Hypothalamus (tissue), 51 donors: ENCODE results near the gene NDUFB7.
A peak's percentile ranks its signal among the peaks of the same experiment; 100 is the strongest.
"Not testable (repeated sequence)": the region's sequence is repeated elsewhere in the genome, so short reads cannot be mapped to it uniquely, and the experiment has no call there.

Experiments used
- DNase-seq, 51 donors: peaks; one replicate each; lab custom pipeline; 2025; lab: John Stamatoyannopoulos, UW

Gene NDUFB7

GRCh38 chr19:14571695-14572490 is at the start of gene NDUFB7:
TSS of gene NDUFB7 (minus strand) at chr19:14572066. CDS start at chr19:14572000, 66 bp downstream.
- peak; percentile 36 to 95 (median 87) for DNase-seq

DNA sequence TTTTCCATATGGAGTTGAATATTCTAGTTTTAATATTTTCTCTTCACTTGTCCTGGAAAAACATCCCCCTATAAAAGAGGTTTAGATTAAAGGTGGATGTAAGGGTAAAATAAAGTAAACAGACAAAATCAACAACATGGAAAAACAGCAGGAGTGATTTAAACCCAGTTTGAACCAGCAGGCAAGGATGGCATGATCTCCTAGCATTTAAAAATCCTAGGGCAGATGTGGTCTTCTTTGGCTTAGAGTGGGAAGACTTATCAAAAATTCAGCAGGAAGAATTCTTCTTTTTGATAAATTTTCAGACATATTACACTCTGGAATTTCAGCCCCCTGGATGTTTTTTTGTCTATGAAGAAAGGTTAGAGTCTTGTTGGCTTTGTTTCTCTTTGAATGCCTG is 47.5 kb upstream of the NDUFB7 start:
- DNase-seq: no peak

GRCh38 chr19:14616407-14616806 is 44.5 kb upstream of the NDUFB7 start:
- no peak for DNase-seq

GRCh38 chr19:14615623-14616022 is 43.8 kb upstream of the NDUFB7 start:
- DNase-seq: no peak

DNA sequence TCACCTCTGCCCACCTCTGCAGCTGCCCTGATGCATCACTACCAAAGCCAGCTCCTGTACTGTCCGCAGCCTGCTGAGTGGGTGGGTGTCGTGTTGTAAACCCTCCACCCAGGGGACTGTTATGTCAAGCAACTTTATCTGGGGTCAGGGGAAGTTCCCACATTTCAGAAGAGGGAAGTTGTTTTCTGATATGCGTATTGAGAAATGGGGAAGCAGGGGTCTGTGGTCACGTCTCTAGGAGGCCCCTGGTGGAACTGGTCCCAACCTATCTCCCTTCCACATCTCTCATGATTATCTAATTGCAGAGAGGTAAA is 42.2 kb upstream of the NDUFB7 start:
- peak in 3 of 51 donors; percentile 1 to 4 (median 1) for DNase-seq

DNA sequence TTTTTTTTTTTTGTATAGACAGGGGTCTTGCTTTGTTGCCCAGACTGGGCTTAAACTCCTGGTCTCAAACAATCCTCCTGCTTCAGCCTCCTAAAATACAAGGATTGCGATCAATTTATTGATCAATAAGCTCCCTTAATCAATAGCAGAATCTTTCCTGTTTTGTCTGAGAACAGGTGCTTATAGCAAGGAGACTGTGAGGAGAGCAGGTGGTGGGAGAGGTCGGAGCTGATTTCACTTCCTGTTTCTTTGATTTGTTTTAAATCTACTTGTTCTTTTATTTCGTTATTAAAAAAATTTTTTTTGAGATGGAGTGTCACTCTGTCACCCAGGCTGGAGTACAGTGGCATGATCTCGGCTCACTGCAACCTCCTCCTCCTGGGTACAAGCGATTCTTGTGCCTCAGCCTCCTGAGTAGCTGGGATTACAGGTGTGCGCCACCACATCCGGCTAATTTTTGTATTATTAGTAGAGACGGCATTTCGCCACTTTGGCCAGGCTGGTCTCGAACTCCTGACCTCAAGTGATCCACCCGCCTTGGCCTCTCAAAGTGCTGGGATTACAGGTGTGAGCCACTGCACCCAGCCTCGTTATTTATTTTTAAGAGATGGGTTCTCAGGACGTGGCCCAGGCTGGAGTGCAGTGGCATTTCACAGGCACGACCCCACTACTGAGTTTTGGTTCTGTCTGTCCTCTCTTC is 41.7 kb upstream of the NDUFB7 start:
- not testable (repeated sequence) for DNase-seq

DNA sequence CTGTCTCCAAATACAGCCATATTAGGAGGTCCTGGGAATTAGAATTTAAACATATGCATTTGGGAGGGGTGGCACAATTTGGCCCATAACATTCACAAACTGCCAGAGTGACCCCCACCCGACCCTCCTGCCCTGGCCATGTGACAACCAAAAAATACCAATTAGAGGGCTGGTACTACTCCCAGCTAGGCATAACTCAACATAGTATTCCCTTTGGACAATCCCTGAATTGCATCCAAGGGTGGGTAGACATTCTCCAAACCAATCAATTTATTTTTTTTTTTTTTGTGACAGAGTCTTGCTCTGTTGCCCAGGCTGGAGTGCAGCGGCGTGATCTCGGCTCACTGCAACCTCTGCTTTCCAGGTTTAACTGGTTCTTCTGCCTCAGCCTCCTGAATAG is 40.8 kb upstream of the NDUFB7 start:
- no peak for DNase-seq

GRCh38 chr19:14612242-14612641 is 40.4 kb upstream of the NDUFB7 start:
- not testable (repeated sequence) for DNase-seq

DNA sequence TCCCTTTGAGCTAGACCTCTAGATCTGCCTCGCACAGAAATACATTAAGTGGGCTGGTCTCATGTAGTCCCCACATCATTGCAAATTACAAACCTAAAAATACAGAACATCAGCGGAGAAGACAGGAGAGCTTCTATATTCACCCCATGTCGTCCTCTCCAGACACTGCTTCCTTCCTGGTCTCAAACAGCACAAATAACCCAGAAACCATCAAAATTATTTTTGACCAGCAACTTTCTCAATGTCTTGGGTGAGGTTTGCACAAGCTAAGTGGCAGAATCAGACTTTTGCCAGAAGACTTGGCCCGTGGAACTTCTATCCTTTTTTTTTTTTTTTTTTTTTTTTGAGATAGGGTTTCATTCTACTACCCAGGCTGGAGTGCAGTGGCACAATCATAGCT is 39.2 kb upstream of the NDUFB7 start:
- DNase-seq: no peak

DNA sequence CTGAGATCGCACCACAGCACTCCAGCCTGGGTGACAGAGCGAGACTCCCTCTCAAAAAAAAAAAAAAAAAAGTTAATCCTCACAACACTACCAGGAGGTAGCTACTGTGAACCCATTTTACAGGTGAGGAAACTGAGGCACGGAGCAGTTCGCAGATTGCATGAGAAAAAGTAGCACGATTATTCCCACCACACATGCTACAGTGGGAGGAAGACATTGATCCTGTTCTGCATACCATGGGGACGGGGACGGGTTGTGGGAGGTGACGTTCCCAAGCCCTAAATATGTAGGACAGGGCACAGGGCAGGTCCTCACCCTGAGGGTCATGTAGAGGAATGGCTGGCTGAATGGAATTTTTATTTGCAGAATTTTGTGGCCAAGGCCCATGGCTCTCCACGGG is 34.8 kb upstream of the NDUFB7 start:
- DNase-seq: no peak

DNA sequence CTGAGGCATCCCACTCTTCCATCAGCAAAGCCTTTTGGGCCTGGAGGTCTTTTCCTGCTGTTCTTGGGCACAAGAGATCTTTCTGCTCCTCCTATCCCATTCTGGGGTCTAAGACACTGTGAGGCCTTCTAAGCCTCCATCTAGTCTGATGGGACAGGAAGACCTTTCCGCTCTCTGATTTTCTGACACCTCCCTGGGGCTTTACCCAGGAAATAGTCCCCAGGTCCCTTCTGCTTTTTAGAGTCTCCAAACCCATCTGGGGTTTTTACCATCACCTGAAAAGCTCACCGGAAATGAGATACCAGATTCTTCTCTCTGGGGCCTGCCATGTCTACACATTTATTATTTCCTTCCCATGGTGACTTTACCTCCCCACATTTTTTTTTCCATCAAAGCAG is 32.1 kb upstream of the NDUFB7 start:
- no peak for DNase-seq

- DNase-seq: no peak
Observed at GRCh38 chr19:14599548-14600147, 27.8 kb upstream of the NDUFB7 start.

- DNase-seq: no peak
Observed at GRCh38 chr19:14595558-14595957, 23.7 kb upstream of the NDUFB7 start.

DNA sequence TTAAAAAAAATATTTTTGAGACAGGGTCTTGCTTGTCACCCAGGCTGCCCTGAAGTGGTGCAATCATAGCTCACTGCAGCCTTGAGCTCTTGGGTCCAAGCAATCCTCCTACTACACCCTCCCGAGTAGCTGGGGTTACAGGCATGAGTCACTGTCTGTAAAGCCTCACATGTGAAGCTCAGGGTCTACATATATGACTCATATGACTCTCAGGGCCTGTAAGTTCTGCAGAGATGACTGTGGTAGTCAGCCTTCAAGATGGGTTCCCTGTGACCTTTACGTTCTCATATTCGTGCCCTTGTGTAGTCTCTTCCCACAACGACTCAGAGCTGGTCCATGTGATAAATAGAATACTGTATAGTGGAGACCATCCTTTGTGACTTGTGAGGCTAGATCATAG is 17.6 kb upstream of the NDUFB7 start:
- not testable (repeated sequence) for DNase-seq

- not testable (repeated sequence) for DNase-seq
Observed at GRCh38 chr19:14585187-14585586, 13.3 kb upstream of the NDUFB7 start.

DNA sequence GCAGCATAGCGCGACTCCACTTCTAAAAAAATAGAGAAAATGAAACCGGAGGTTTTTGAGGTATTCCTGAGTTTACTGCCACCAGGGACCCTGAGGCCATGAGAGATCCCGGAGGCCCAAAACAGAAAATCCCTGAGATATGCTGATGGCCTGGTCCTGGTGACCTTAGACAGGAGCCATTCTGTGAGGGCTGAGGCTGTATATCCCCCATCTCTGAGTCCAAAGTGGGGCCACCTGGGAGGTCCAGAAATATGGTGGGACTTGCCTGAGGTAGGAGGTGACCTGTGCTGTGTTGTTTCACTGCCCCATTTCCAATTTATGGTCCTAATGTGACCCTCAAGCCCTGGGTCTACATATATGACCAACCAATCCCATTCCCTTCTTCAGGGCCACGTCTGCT is 12.5 kb upstream of the NDUFB7 start:
- DNase-seq: not testable (repeated sequence)

GRCh38 chr19:14582894-14583340 is 11.1 kb upstream of the NDUFB7 start, which contains the start of gene CLEC17A:
TSS of gene CLEC17A (plus strand) at chr19:14583084. CDS start at chr19:14583161, 77 bp downstream.
- DNase-seq: no peak

GRCh38 chr19:14580623-14581237 is 8.9 kb upstream of the NDUFB7 start:
- DNase-seq: no peak

DNA sequence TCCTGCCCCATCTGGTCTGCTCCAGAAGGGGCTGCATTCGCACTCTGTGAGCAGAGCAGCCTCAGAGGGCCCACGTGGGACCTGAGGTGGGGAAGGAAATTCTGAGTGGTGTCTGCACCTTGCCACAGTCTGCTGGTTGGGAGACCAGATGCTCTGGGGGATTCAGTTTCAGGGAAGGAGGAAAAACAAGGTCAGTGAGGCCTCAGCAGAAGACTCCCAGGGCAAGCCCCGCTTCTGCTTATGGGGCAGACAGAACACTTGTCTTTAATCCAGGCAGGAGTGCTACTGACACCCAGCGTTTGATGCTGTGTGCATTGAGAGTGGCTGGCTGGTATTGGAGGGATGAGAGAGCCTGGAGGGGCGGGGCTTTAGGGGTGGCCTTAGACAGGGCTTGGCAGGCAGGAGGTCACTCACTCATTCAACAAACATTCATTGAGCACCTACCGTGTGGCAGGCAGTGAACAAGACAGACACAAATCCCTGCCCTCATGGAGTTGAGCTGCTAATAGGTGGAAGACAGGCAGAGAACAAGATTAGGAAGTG is 6.1 kb upstream of the NDUFB7 start:
- DNase-seq: no peak

- no peak for DNase-seq
Observed at GRCh38 chr19:14577264-14577663, 5.4 kb upstream of the NDUFB7 start.

GRCh38 chr19:14576363-14576762 is 4.5 kb upstream of the NDUFB7 start:
- no peak for DNase-seq
